AG09309 (cell line): ENCODE measurements around the gene ZNF574.

Experiments used
- DNase-seq: peaks from one replicate; pipeline ENCODE4 v3.0.0-alpha.2; 2010; ENCODE audit warnings: low read depth
- H3K4me3 ChIP-seq: 2 replicates; pipeline ENCODE4 v1.5.1; 2011; ENCODE audit warnings: mild to moderate bottlenecking, low read depth, low read length, moderate library complexity; ENCODE audit not compliant: control insufficient read depth
- TF ChIP-seq, protein P1 (sequence below): IDR thresholded peaks from 2 replicates; pipeline ENCODE4 v1.5.1; 2011; ENCODE audit warnings: mild to moderate bottlenecking, low read depth, low read length, inconsistent platforms; ENCODE audit not compliant: insufficient read depth, control insufficient read depth; ENCODE audit errors: missing control alignments

Gene ZNF574

GRCh38 chr19:42089191-42089750 lies 13.3 kb downstream of the ZNF574 start:
- TF ChIP-seq, protein P1, sequence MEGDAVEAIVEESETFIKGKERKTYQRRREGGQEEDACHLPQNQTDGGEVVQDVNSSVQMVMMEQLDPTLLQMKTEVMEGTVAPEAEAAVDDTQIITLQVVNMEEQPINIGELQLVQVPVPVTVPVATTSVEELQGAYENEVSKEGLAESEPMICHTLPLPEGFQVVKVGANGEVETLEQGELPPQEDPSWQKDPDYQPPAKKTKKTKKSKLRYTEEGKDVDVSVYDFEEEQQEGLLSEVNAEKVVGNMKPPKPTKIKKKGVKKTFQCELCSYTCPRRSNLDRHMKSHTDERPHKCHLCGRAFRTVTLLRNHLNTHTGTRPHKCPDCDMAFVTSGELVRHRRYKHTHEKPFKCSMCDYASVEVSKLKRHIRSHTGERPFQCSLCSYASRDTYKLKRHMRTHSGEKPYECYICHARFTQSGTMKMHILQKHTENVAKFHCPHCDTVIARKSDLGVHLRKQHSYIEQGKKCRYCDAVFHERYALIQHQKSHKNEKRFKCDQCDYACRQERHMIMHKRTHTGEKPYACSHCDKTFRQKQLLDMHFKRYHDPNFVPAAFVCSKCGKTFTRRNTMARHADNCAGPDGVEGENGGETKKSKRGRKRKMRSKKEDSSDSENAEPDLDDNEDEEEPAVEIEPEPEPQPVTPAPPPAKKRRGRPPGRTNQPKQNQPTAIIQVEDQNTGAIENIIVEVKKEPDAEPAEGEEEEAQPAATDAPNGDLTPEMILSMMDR, result no peak
- DNase-seq, result no peak
- H3K4me3 ChIP-seq, result no peak overlapping the region

GRCh38 chr19:42089772-42090171 lies 13.8 kb downstream of the ZNF574 start:
- H3K4me3 ChIP-seq, result no peak overlapping the region
- TF ChIP-seq, protein P1, result no peak

GRCh38 chr19:42090672-42091071 lies 14.7 kb downstream of the ZNF574 start:
- no peak for DNase-seq
- H3K4me3 ChIP-seq, result no peak overlapping the region
- TF ChIP-seq, protein P1, result no peak

More at GRCh38 chr19:42089772-42090171, 13.8 kb downstream of the ZNF574 start:
- no peak for DNase-seq

DNA sequence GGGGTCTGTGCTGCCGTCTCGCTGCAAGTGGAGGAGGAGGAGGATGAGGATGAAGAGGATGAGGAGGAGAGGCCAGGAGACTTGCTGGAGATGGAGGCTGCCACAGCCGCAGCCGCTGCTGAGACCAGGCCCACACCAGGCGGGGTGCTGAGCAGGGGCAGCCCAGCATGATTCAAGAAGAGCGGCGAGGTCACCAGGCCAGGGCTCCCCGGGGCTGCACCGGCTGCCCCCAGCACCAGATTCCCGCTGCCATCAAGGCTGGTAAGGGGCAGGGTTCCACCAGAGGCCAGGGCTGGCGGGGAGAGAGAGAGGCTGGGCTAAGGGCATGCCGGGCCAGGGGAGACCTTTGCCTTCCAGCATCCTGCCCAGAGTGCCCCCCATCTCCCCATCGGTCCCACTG lies 15.3 kb downstream of the ZNF574 start:
- no peak overlapping the region for H3K4me3 ChIP-seq
- TF ChIP-seq, protein P1, result no peak

GRCh38 chr19:42091742-42092141 lies 15.8 kb downstream of the ZNF574 start:
- DNase-seq, result no peak
- TF ChIP-seq, protein P1, result no peak
- H3K4me3 ChIP-seq, result no peak overlapping the region

More for the DNA sequence above, 15.3 kb downstream of the ZNF574 start:
- no peak for DNase-seq

GRCh38 chr19:42092350-42092749 lies 16.4 kb downstream of the ZNF574 start:
- no peak for DNase-seq
- TF ChIP-seq, protein P1, result peak; percentile 50
- H3K4me3 ChIP-seq, result no peak overlapping the region
